Measurements from ENCODE around the gene SLAIN1. TPM values are rescaled to one million over a fixed set of nuclear protein-coding genes. Genes with fewer than 3 reads are reported as not detected.

The SLAIN1 gene
- total RNA-seq, 4 donors from 2014 or later, result 0.88 to 8.7 (median 4.1) TPM

- TF ChIP-seq CTCF (IDR thresholded peaks at IDR 0.05; ENCODE audit: low read depth), result no peak
Measured at GRCh38 chr13:77699059-77699680, 1.7 kb downstream of the SLAIN1 start.

GRCh38 chr13:77701305-77701704, 3.8 kb downstream of the SLAIN1 start:
- TF ChIP-seq CTCF (IDR thresholded peaks at IDR 0.05; ENCODE audit: low read depth), result no peak

- no peak for TF ChIP-seq CTCF (IDR thresholded peaks at IDR 0.05; ENCODE audit: low read depth)
Measured at GRCh38 chr13:77702366-77702765, 4.9 kb downstream of the SLAIN1 start.

GRCh38 chr13:77703408-77703807, 5.9 kb downstream of the SLAIN1 start:
- no peak for TF ChIP-seq CTCF (IDR thresholded peaks at IDR 0.05; ENCODE audit: low read depth)

- no peak for TF ChIP-seq CTCF (IDR thresholded peaks at IDR 0.05; ENCODE audit: low read depth)
Measured at GRCh38 chr13:77714119-77714755, 16.8 kb downstream of the SLAIN1 start.

GRCh38 chr13:77715233-77715891, 17.9 kb downstream of the SLAIN1 start:
- no peak for TF ChIP-seq CTCF (IDR thresholded peaks at IDR 0.05; ENCODE audit: low read depth)

GRCh38 chr13:77716692-77717091, 19.2 kb downstream of the SLAIN1 start:
- TF ChIP-seq CTCF (IDR thresholded peaks at IDR 0.05; ENCODE audit: low read depth), result no peak

Data from subcutaneous adipose tissue (tissue), 4 donors.